ENCODE data around the gene BMPR1B.

Gene BMPR1B

GRCh38 chr4:94763005-94763404 lies 5.2 kb downstream of the BMPR1B start:
- no peak for DNase-seq (ENCODE audit: low read depth in 2 of 2, low spot score in 1 of 2)

- no peak for DNase-seq (ENCODE audit: low read depth in 2 of 2, low spot score in 1 of 2)
These were observed 5.7 kb downstream of the BMPR1B start for GRCh38 chr4:94763500-94763899.

GRCh38 chr4:94764069-94764468 lies 6.3 kb downstream of the BMPR1B start:
- no peak for DNase-seq (ENCODE audit: low read depth in 2 of 2, low spot score in 1 of 2)

GRCh38 chr4:94765174-94765573 lies 7.4 kb downstream of the BMPR1B start:
- DNase-seq (ENCODE audit: low read depth in 2 of 2, low spot score in 1 of 2), result no peak

GRCh38 chr4:94765648-94766047 lies 7.9 kb downstream of the BMPR1B start:
- no peak for DNase-seq (ENCODE audit: low read depth in 2 of 2, low spot score in 1 of 2)

- DNase-seq (ENCODE audit: low read depth in 2 of 2, low spot score in 1 of 2), result no peak
These were observed 9.1 kb downstream of the BMPR1B start for GRCh38 chr4:94766856-94767255.

- no peak for DNase-seq (ENCODE audit: low read depth in 2 of 2, low spot score in 1 of 2)
These were observed 9.7 kb downstream of the BMPR1B start for GRCh38 chr4:94767446-94767845.

GRCh38 chr4:94782707-94783106 lies 25.0 kb downstream of the BMPR1B start:
- DNase-seq (ENCODE audit: low read depth in 2 of 2, low spot score in 1 of 2), result no peak

GRCh38 chr4:94791701-94792100 lies 33.9 kb downstream of the BMPR1B start:
- no peak for DNase-seq (ENCODE audit: low read depth in 2 of 2, low spot score in 1 of 2)

- no peak for DNase-seq (ENCODE audit: low read depth in 2 of 2, low spot score in 1 of 2)
These were observed 41.1 kb downstream of the BMPR1B start for GRCh38 chr4:94798808-94799207.

- DNase-seq (ENCODE audit: low read depth in 2 of 2, low spot score in 1 of 2), result no peak
These were observed 43.3 kb downstream of the BMPR1B start for GRCh38 chr4:94801016-94801415.

- no peak for DNase-seq (ENCODE audit: low read depth in 2 of 2, low spot score in 1 of 2)
These were observed 44.3 kb downstream of the BMPR1B start for GRCh38 chr4:94802091-94802490.

- DNase-seq (ENCODE audit: low read depth in 2 of 2, low spot score in 1 of 2), result no peak
These were observed 45.4 kb downstream of the BMPR1B start for GRCh38 chr4:94803181-94803580.

- no peak for DNase-seq (ENCODE audit: low read depth in 2 of 2, low spot score in 1 of 2)
These were observed 46.9 kb downstream of the BMPR1B start for GRCh38 chr4:94804650-94805049.

GRCh38 chr4:94806376-94806775 lies 48.6 kb downstream of the BMPR1B start:
- no peak for DNase-seq (ENCODE audit: low read depth in 2 of 2, low spot score in 1 of 2)

- no peak for DNase-seq (ENCODE audit: low read depth in 2 of 2, low spot score in 1 of 2)
These were observed 53.9 kb downstream of the BMPR1B start for GRCh38 chr4:94811643-94812042.

GRCh38 chr4:94813221-94813620 lies 55.5 kb downstream of the BMPR1B start:
- no peak for DNase-seq (ENCODE audit: low read depth in 2 of 2, low spot score in 1 of 2)

- no peak for DNase-seq (ENCODE audit: low read depth in 2 of 2, low spot score in 1 of 2)
These were observed 56.5 kb downstream of the BMPR1B start for GRCh38 chr4:94814237-94814636.

GRCh38 chr4:94819371-94820168 lies 61.8 kb downstream of the BMPR1B start:
- no peak for DNase-seq (ENCODE audit: low read depth in 2 of 2, low spot score in 1 of 2)

- DNase-seq (ENCODE audit: low read depth in 2 of 2, low spot score in 1 of 2), result no peak
These were observed 68.5 kb downstream of the BMPR1B start for GRCh38 chr4:94826206-94826605.

- DNase-seq (ENCODE audit: low read depth in 2 of 2, low spot score in 1 of 2), result no peak
These were observed 69.8 kb downstream of the BMPR1B start for GRCh38 chr4:94827481-94828110.

GRCh38 chr4:94828882-94829281 lies 71.1 kb downstream of the BMPR1B start:
- DNase-seq (ENCODE audit: low read depth in 2 of 2, low spot score in 1 of 2), result no peak

- no peak for DNase-seq (ENCODE audit: low read depth in 2 of 2, low spot score in 1 of 2)
These were observed 73.9 kb downstream of the BMPR1B start for GRCh38 chr4:94831607-94832006.
